ENCODE results near the gene GMDS. TPM values are rescaled to one million over a fixed set of nuclear protein-coding genes. Genes with fewer than 3 reads are reported as not detected.

GMDS gene
- total RNA-seq, 8 experiments from 2014 or later: 4.5 to 61.7 (median 6.9) TPM

DNA sequence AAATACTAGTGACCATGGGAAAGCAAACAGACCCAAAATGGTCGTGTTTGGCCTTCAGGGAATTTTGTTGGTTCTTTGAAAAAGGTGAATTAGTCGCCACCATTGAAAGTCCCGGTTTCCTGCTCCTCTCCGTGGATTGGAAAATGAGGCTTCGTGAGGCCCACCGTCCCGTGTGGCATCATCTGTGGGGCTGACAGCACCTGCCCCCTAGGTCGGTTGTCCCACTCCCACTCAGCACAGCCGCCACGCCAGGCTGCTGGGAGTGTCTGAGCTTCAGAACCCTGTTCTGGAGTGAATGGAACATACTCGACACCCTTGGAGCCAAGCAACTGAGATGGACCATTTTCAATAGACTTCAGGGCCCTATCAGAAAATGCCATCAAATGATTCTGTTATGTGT lies 668.7 kb downstream of the GMDS start:
- Histone ChIP-seq H3K4me3 (no peak overlapping the region), H3K27ac (no peak overlapping the region), H3K4me1 (replicated peaks in 1 of 2) (peaks cover 2 to 8% of the 10 kb centered on the region in 2 donors)
- ATAC-seq (replicated peaks in 6 of 8): no peak
- 0 to 100% (median 83%) methylated on average over 1 to 8 of the region's 11 CpGs; no CpG with 5 or more reads in 4 of the 10 experiments for WGBS, 10 experiments
- in situ Hi-C loops (cut with MboI; ENCODE audit: low pct_unique_long_range_greater_than_20kb in 2 of 9, low sequenced_read_pairs in 9 of 9, unreplicated experiment in 9 of 9): loop anchor here in 5 of 9 experiments (25.0 kb wide), 3 partner anchors 786 to 1136 kb away; no protein-coding TSS in a partner anchor

DNA sequence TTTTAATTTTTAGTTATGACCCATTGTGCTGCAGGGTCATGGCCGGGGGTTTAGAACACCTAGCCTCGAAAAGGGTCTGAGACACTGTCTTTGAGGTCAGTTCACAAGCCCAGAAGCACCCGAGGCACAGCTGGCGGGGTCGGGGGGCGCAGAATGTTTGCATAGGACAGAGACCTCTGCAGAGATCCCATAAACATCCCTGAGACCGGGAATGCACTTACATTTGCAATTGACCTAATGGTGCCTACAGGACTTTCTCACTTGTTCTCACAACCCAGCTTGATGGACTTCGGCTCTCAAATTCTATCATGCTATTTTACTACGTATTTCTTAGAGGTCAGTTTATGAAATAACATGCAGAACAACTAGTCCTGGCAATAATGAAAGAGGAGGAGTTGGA lies 669.2 kb downstream of the GMDS start:
- H3K4me3 ChIP-seq: no peak overlapping the region
- WGBS, 10 experiments: 39 to 100% (median 85%) methylated on average over 1 to 7 of the region's 9 CpGs; no CpG with 5 or more reads in 2 of the 10 experiments
- no peak overlapping the region for H3K27ac ChIP-seq
- peaks cover 2 to 8% of the 10 kb centered on the region in 2 donors for H3K4me1 ChIP-seq (replicated peaks in 1 of 2)
- no peak for ATAC-seq (replicated peaks in 6 of 8)
- in situ Hi-C loops (cut with MboI; ENCODE audit: low pct_unique_long_range_greater_than_20kb in 2 of 9, low sequenced_read_pairs in 9 of 9, unreplicated experiment in 9 of 9): loop anchor here in 5 of 9 experiments (25.0 kb wide), 3 partner anchors 786 to 1136 kb away; no protein-coding TSS in a partner anchor

DNA sequence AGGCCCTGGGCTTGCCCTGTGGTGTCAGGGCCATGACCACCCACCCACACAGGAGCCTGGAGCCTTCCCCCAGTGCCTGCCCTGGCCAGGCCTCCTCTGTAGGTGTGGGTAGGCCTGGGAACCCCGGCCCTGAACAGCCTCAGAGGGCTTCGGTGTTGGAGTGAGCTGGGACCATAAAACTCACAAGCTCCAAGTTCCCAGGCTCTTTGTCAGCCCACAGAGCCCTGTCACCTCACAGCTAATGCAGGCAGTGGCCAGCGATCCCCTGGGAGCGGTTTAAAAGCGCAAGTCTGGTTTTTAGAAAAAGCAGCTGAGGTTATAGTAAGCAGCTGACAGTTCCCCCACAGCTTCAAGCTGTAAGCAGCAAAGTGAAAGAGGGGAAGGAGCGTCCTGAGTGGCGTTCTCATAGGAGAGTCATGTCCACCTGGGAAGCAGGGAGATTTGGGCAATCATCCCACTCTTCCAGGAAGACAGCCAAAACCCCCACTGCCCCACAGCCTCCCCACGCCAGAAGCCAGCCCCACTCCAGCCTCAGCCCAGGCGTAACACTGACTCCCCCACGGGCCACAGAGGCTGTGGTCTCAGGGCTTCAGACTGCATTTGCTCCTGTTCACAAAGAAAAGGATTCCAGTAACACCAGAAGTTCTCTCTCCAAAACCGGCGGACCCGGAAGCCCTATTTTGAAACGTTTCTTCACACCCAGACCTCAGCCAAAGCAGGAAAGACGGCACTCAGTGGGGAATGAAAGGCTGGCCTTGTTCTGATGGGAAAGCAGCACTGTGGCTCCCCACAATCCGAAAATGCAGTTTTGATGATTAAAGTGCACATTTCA lies 670.0 kb downstream of the GMDS start:
- H3K27ac ChIP-seq: no peak overlapping the region
- in situ Hi-C loops (cut with MboI; ENCODE audit: low pct_unique_long_range_greater_than_20kb in 2 of 9, low sequenced_read_pairs in 9 of 9, unreplicated experiment in 9 of 9): loop anchor here in 5 of 9 experiments (25.0 kb wide), 3 partner anchors 787 to 1137 kb away; no protein-coding TSS in a partner anchor
- peak in 6 of 8 experiments; percentile 18 to 59 (median 48) for ATAC-seq (replicated peaks in 6 of 8)
- no peak overlapping the region for H3K4me3 ChIP-seq
- 39 to 100% (median 73%) methylated on average over 1 to 5 of the region's 16 CpGs; no CpG with 5 or more reads in 5 of the 10 experiments for WGBS, 10 experiments
- peaks cover 2 to 8% of the 10 kb centered on the region in 2 donors for H3K4me1 ChIP-seq (replicated peaks in 1 of 2)

DNA sequence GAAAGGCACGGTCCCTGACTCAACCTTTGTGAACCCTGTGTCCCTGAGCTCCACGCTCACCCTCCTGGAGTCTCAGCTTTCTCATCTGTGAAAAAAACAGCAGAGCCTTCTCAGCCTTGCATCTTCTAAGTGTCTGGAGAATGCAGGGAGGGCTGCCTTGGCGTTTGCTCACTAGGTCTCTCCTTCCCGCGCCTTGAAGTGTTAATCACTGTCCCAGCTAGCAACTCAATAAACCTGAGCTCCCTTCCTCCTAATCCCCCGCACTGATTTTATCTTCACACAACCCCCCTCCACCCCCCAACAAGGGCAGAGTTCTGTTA lies 670.6 kb downstream of the GMDS start:
- no peak overlapping the region for H3K4me3 ChIP-seq
- WGBS, 10 experiments: 50 to 100% (median 63%) methylated on average over 1 to 5 of the region's 6 CpGs; no CpG with 5 or more reads in 3 of the 10 experiments
- in situ Hi-C loops (cut with MboI; ENCODE audit: low pct_unique_long_range_greater_than_20kb in 2 of 9, low sequenced_read_pairs in 9 of 9, unreplicated experiment in 9 of 9): loop anchor here in 5 of 9 experiments (25.0 kb wide), 3 partner anchors 787 to 1137 kb away; no protein-coding TSS in a partner anchor
- H3K27ac ChIP-seq: no peak overlapping the region
- ATAC-seq (replicated peaks in 6 of 8): no peak
- peaks cover 2 to 8% of the 10 kb centered on the region in 2 donors for H3K4me1 ChIP-seq (replicated peaks in 1 of 2)

DNA sequence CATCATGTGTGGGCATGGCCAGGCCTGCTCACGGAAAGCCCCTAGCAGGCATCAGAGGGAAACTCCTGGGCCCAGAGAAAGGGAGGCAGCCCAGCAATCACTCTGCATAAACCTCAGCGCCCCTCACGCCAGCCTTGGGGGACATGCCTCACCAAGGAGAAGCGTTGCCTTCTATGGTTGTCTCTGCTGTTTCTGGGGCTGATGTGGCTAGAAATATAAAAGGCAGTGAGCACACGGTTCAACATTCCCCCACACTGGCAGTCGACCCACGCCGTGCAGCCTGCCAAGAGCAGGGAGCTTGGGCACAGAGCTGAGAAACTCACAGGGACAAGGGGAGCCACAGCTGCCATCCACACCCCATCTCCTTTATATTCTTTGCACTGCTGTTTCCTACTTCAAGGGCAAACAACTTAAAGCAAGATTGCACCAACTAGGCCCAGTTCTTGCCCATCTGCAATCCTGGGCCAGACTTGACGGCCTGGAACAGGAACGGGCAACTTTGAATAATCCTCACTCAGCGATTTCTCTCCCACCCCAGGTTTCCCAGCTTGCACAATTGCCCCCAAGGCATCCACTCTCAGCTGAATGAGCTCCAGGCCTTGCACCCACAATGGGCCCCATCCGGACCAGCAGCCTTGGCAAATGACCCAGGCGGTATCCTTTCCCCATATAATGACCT lies 671.2 kb downstream of the GMDS start:
- Histone ChIP-seq H3K27ac (no peak overlapping the region), H3K4me1 (replicated peaks in 1 of 2) (peaks cover 2 to 8% of the 10 kb centered on the region in 2 donors), H3K4me3 (no peak overlapping the region)
- WGBS, 10 experiments: 20 to 92% (median 69%) methylated on average over 1 to 7 of the region's 13 CpGs; no CpG with 5 or more reads in 3 of the 10 experiments
- in situ Hi-C loops (cut with MboI; ENCODE audit: low pct_unique_long_range_greater_than_20kb in 2 of 9, low sequenced_read_pairs in 9 of 9, unreplicated experiment in 9 of 9): no loop called here
- peak in 1 of 8 experiments; percentile 45 for ATAC-seq (replicated peaks in 6 of 8)

Data from motor neuron (in vitro differentiated cells).